ENCODE results near the gene CHRNB2.

The CHRNB2 gene

GRCh38 chr1:154557248-154557938 lies 10.2 kb upstream of the CHRNB2 start:
- DNase-seq (ENCODE audit: extremely low spot score) = no peak
- CTCF ChIA-PET = interaction anchor here (0.6 to 1.8 kb wide), 2 partner anchors 10 to 133 kb away, joined by 3 to 7 read pairs; no protein-coding TSS in a partner anchor
- POLR2A ChIA-PET = interaction anchor here (0.7 kb wide), 1 partner anchor 15 kb away, joined by 3 read pairs; no protein-coding TSS in a partner anchor
- TF ChIP-seq SUZ12 (IDR thresholded peaks at IDR 0.05) (no peak), TARDBP (IDR thresholded peaks at IDR 0.05) (no peak), NFRKB (IDR thresholded peaks at IDR 0.05) (no peak), HDGF (IDR thresholded peaks at IDR 0.05; ENCODE audit: borderline replicate concordance) (no peak), BHLHE40 (IDR thresholded peaks at IDR 0.05; ENCODE audit: borderline replicate concordance) (no peak), FOXM1 (IDR thresholded peaks at IDR 0.05; ENCODE audit: borderline replicate concordance) (no peak), SP1 (IDR thresholded peaks at IDR 0.05) (no peak)

- POLR2A ChIA-PET = interaction anchor here (0.7 kb wide), 1 partner anchor 16 kb away, joined by 3 read pairs; no protein-coding TSS in a partner anchor
- peak; percentile 48 for DNase-seq (ENCODE audit: extremely low spot score)
- TF ChIP-seq HDGF (IDR thresholded peaks at IDR 0.05; ENCODE audit: borderline replicate concordance) = no peak
- TF ChIP-seq ARNT (IDR thresholded peaks at IDR 0.05) = no peak
- no peak for TF ChIP-seq FOXK2 (IDR thresholded peaks at IDR 0.05)
- TF ChIP-seq ELF4 (IDR thresholded peaks at IDR 0.05) = no peak
- TF ChIP-seq NFRKB (IDR thresholded peaks at IDR 0.05) = no peak
- CTCF ChIA-PET = interaction anchor here (1.8 kb wide), 1 partner anchor 11 kb away, joined by 7 read pairs; no protein-coding TSS in a partner anchor
Measured at GRCh38 chr1:154557939-154558719, 9.4 kb upstream of the CHRNB2 start, which contains the start of gene UBE2Q1. TSS of gene UBE2Q1 (minus strand) at chr1:154558662. CDS start at chr1:154558553, 109 bp downstream.

- TF ChIP-seq FOXM1 (IDR thresholded peaks at IDR 0.05; ENCODE audit: borderline replicate concordance) (peak; percentile 96), CTBP1 (IDR thresholded peaks at IDR 0.05; ENCODE audit: borderline replicate concordance) (peak; percentile 56; the same call in 1 of the 2 replicates), HDGF (IDR thresholded peaks at IDR 0.05; ENCODE audit: borderline replicate concordance) (no peak; the same call in 1 of the 2 replicates), L3MBTL2 (conservative IDR thresholded peaks at IDR 0.05) (peak; percentile 100), TARDBP (IDR thresholded peaks at IDR 0.05) (peak; percentile 86), FOXK2 (IDR thresholded peaks at IDR 0.05) (no peak), ARNT (IDR thresholded peaks at IDR 0.05) (peak; percentile 71; the same call in 1 of the 2 replicates)
- ChIA-PET POLR2A (interaction anchor here (1.0 to 1.9 kb wide), 2 partner anchors 14 to 320 kb away, joined by 3 to 6 read pairs; no protein-coding TSS in a partner anchor), CTCF (interaction anchor here (0.9 to 1.6 kb wide), 10 partner anchors 9 to 386 kb away, joined by 3 to 12 read pairs (median 4); partner anchors contain the start of gene CHRNB2)
- peak; percentile 97 for DNase-seq (ENCODE audit: extremely low spot score)
Measured at GRCh38 chr1:154558720-154559465, 8.7 kb upstream of the CHRNB2 start.

- POLR2A ChIA-PET = interaction anchor here (1.0 to 1.9 kb wide), 5 partner anchors 14 to 492 kb away, joined by 3 to 6 read pairs (median 3); partner anchors contain the start of gene ADAM15
- CTCF ChIA-PET = interaction anchor here (0.6 to 1.6 kb wide), 19 partner anchors 9 to 485 kb away, joined by 3 to 12 read pairs (median 3); partner anchors contain the start of gene CHRNB2
- TF ChIP-seq L3MBTL2 (conservative IDR thresholded peaks at IDR 0.05) = no peak
- DNase-seq (ENCODE audit: extremely low spot score) = peak; percentile 87
Measured at GRCh38 chr1:154559466-154560044, 8.0 kb upstream of the CHRNB2 start.

GRCh38 chr1:154565876-154566275 lies 1.7 kb upstream of the CHRNB2 start:
- TF ChIP-seq SP1 (IDR thresholded peaks at IDR 0.05) = no peak
- no peak for TF ChIP-seq ELF4 (IDR thresholded peaks at IDR 0.05)
- TF ChIP-seq LEF1 (IDR thresholded peaks at IDR 0.05; ENCODE audit: borderline replicate concordance) = no peak
- no peak for TF ChIP-seq CTBP1 (IDR thresholded peaks at IDR 0.05; ENCODE audit: borderline replicate concordance)
- no peak for TF ChIP-seq TARDBP (IDR thresholded peaks at IDR 0.05)
- no peak for TF ChIP-seq BHLHE40 (IDR thresholded peaks at IDR 0.05; ENCODE audit: borderline replicate concordance)
- TF ChIP-seq SUZ12 (IDR thresholded peaks at IDR 0.05) = no peak
- TF ChIP-seq FOXA1 (IDR thresholded peaks at IDR 0.05) = no peak
- DNase-seq (ENCODE audit: extremely low spot score) = no peak
- ChIA-PET POLR2A (no interaction called here), CTCF (no interaction called here)

GRCh38 chr1:154568157-154568815 lies 708 bp downstream of the CHRNB2 start:
- no peak for DNase-seq (ENCODE audit: extremely low spot score)
- ChIA-PET POLR2A (no interaction called here), CTCF (interaction anchor here (2.3 kb wide), 1 partner anchor 9 kb away, joined by 12 read pairs; no protein-coding TSS in a partner anchor)
- TF ChIP-seq SP1 (IDR thresholded peaks at IDR 0.05) = no peak
- no peak for TF ChIP-seq L3MBTL2 (conservative IDR thresholded peaks at IDR 0.05)
- TF ChIP-seq FOXK2 (IDR thresholded peaks at IDR 0.05) = no peak
- no peak for TF ChIP-seq HDGF (IDR thresholded peaks at IDR 0.05; ENCODE audit: borderline replicate concordance)
- no peak for TF ChIP-seq LEF1 (IDR thresholded peaks at IDR 0.05; ENCODE audit: borderline replicate concordance)
- TF ChIP-seq SUZ12 (IDR thresholded peaks at IDR 0.05) = no peak
- no peak for TF ChIP-seq BHLHE40 (IDR thresholded peaks at IDR 0.05; ENCODE audit: borderline replicate concordance)
- no peak for TF ChIP-seq CTBP1 (IDR thresholded peaks at IDR 0.05; ENCODE audit: borderline replicate concordance)
- no peak for TF ChIP-seq ELF4 (IDR thresholded peaks at IDR 0.05)
